CD4-positive, alpha-beta T cell (primary cell): Measurements from ENCODE around the gene RRP8. TPM values are rescaled to one million over a fixed set of nuclear protein-coding genes. Genes with fewer than 3 reads are reported as not detected.

Source experiments
- ATAC-seq: fragments of 200-7000 bp; cut with Tn5 transposase; one replicate; pipeline ENCODE4 v1.10.0; 2022; ENCODE audit warnings: mild to moderate bottlenecking; ENCODE audit not compliant: poor library complexity
- CTCF ChIA-PET: fragments of 350-600 bp; sonication (Branson Sonifier 250); formaldehyde crosslinking; loops from one replicate; lab custom pipeline; 2021; ENCODE audit warnings: antibody characterized with exemption, inconsistent platforms; lab: Charles Lee
- POLR2A ChIA-PET: fragments of 350-600 bp; sonication (Branson Sonifier 250); formaldehyde crosslinking; loops from one replicate; lab custom pipeline; 2021; ENCODE audit warnings: antibody characterized with exemption, inconsistent platforms; lab: Charles Lee
- DNase-seq, 14 experiments: peaks; one replicate each; pipeline ENCODE4 v3.0.0-alpha.2; 2013 to 2020; ENCODE audit warnings: mixed read lengths in 2 of 14
- H3K27ac ChIP-seq, 2 donors: one replicate each; pipeline versions ENCODE4 v1.5.1 to v1.7.0; 2013; ENCODE audit warnings: low read length in 2 of 2, low read depth in 1 of 2, mild to moderate bottlenecking in 1 of 2
- H3K27me3 ChIP-seq, 2 experiments: 1 replicate in 1 of 2; 2 replicates in 1 of 2; pipeline versions ENCODE4 v1.6.1 to v1.7.0; 2013; ENCODE audit warnings: low read length in 2 of 2, control low read depth in 1 of 2, mild to moderate bottlenecking in 1 of 2, moderate library complexity in 1 of 2; ENCODE audit not compliant: insufficient read depth in 2 of 2, control insufficient read depth in 1 of 2
- H3K36me3 ChIP-seq: one replicate; pipeline ENCODE4 v1.6.1; 2013; ENCODE audit warnings: low read length, control low read depth; ENCODE audit not compliant: insufficient read depth
- H3K4me1 ChIP-seq: one replicate; pipeline ENCODE4 v1.6.1; 2013; ENCODE audit warnings: low read length, control low read depth; ENCODE audit not compliant: insufficient read depth
- H3K4me3 ChIP-seq: one replicate; pipeline ENCODE4 v1.5.1; 2013; ENCODE audit warnings: mild to moderate bottlenecking, low read length, moderate library complexity
- H3K9me3 ChIP-seq, 2 experiments: 1 replicate in 1 of 2; 2 replicates in 1 of 2; pipeline versions ENCODE4 v1.6.1 to v1.7.0; 2013; ENCODE audit warnings: low read length in 2 of 2, mild to moderate bottlenecking in 2 of 2, control low read depth in 1 of 2, moderate library complexity in 1 of 2; ENCODE audit not compliant: control insufficient read depth in 1 of 2, insufficient read depth in 1 of 2
- H3K27ac Mint-ChIP-seq: one replicate; pipeline ENCODE4 v1.8.0; 2020; ENCODE audit warnings: mixed read lengths
- H3K27me3 Mint-ChIP-seq: one replicate; pipeline ENCODE4 v1.8.0; 2021; ENCODE audit warnings: mixed read lengths
- H3K36me3 Mint-ChIP-seq: one replicate; pipeline ENCODE4 v1.8.0; 2021; ENCODE audit warnings: low read depth, mixed read lengths
- H3K4me1 Mint-ChIP-seq: one replicate; pipeline ENCODE4 v1.8.0; 2021; ENCODE audit warnings: low read depth, mixed read lengths
- H3K4me3 Mint-ChIP-seq: one replicate; pipeline ENCODE4 v1.8.0; 2020; ENCODE audit warnings: mild to moderate bottlenecking, mixed read lengths
- H3K9me3 Mint-ChIP-seq: one replicate; pipeline ENCODE4 v1.8.0; 2020; ENCODE audit warnings: mixed read lengths
- CTCF ChIP-seq: fragments of 200-600 bp; IDR thresholded peaks from one replicate; pipeline ENCODE4 v1.8.0; 2022; ENCODE audit warnings: antibody characterized with exemption, mild to moderate bottlenecking
- intact Hi-C, 2 experiments: fragments of 100-400 bp; cut with DNase I in 1 of 2; cut with micrococcal nuclease in 1 of 2; formaldehyde crosslinking; loops; one replicate each; pipeline versions ENCODE4 v1.15.1 to v1.9.0; 2023 to 2025; cut with DNase I, micrococcal nuclease
- total RNA-seq, 174 experiments: library from RNA in 2 of 174; stranded (reverse) in 2 of 174; gene quantifications; one replicate each; pipeline ENCODE4 v1.2.3 and lab custom pipeline; 2021 to 2026

RRP8 gene
- total RNA-seq, 2 experiments from 2014 or later, result 25.7 to 27.3 TPM

- Mint-ChIP-seq H3K27me3 (no peaks in the 10 kb centered on the region), H3K36me3 (peaks cover 50% of the 10 kb centered on the region), H3K9me3 (no peaks in the 10 kb centered on the region), H3K4me1 (peaks cover 23% of the 10 kb centered on the region), H3K27ac (no peak overlapping the region), H3K4me3 (no peak overlapping the region)
- POLR2A ChIA-PET, result interaction anchor here (0.8 to 4.0 kb wide), 7 partner anchors 9 to 121 kb away, joined by 3 to 57 read pairs (median 7); partner anchors contain the start of genes ARFIP2, MRPL17, TAF10 and TIMM10B
- peaks cover 61% of the 10 kb centered on the region for H3K4me1 ChIP-seq
- TF ChIP-seq CTCF, result no peak
- H3K27me3 ChIP-seq, result no peaks in the 10 kb centered on the region
- H3K4me3 ChIP-seq, result peak overlapping the region; percentile 78
- peak overlapping the region in 1 of 2 donors; percentile 73 for H3K27ac ChIP-seq
- no peaks in the 10 kb centered on the region for H3K9me3 ChIP-seq
- CTCF ChIA-PET, result interaction anchor here (1.2 kb wide), 1 partner anchor 103 kb away, joined by 4 read pairs; no protein-coding TSS in a partner anchor
- H3K36me3 ChIP-seq, result peaks cover 39% of the 10 kb centered on the region
- peak in 1 of 14 experiments; percentile 5 for DNase-seq
- ATAC-seq, result no peak
- intact Hi-C loops, result loop anchor here (2.0 to 5.0 kb wide), 6 partner anchors 16 to 1385 kb away; partner anchors contain the start of genes ARFIP2 (in 2 of the 2), TIMM10B (in 2 of the 2), CNGA4 (in 1 of the 2) and EIF3F (in 1 of the 2)
Measured at GRCh38 chr11:6602096-6602940, 1.1 kb downstream of the RRP8 start.

- TF ChIP-seq CTCF, result no peak
- CTCF ChIA-PET, result no interaction called here
- Histone ChIP-seq H3K27ac (no peak overlapping the region), H3K36me3 (peaks cover 50% of the 10 kb centered on the region), H3K4me1 (peaks cover 49% of the 10 kb centered on the region), H3K27me3 (no peaks in the 10 kb centered on the region), H3K9me3 (no peaks in the 10 kb centered on the region), H3K4me3 (no peak overlapping the region)
- DNase-seq, result peak in 1 of 14 experiments; percentile 6
- no peaks in the 10 kb centered on the region for H3K27me3 Mint-ChIP-seq
- no peak overlapping the region for H3K27ac Mint-ChIP-seq
- H3K4me1 Mint-ChIP-seq, result peaks cover 26% of the 10 kb centered on the region
- intact Hi-C loops, result loop anchor here (5.0 kb wide), 5 partner anchors 119 to 1386 kb away; partner anchors contain the start of genes ARFIP2 (in 2 of the 2), TIMM10B (in 2 of the 2), CNGA4 (in 1 of the 2) and EIF3F (in 1 of the 2)
- H3K4me3 Mint-ChIP-seq, result no peak overlapping the region
- H3K9me3 Mint-ChIP-seq, result no peaks in the 10 kb centered on the region
- H3K36me3 Mint-ChIP-seq, result peaks cover 57% of the 10 kb centered on the region
- no peak for ATAC-seq
- POLR2A ChIA-PET, result interaction anchor here (4.0 kb wide), 1 partner anchor 11 kb away, joined by 39 read pairs; the partner anchor contains the start of gene TAF10
Measured at GRCh38 chr11:6601041-6601461, 2.4 kb downstream of the RRP8 start.

- Histone ChIP-seq H3K4me3 (no peak overlapping the region), H3K4me1 (peaks cover 38% of the 10 kb centered on the region), H3K27me3 (no peaks in the 10 kb centered on the region), H3K9me3 (no peaks in the 10 kb centered on the region), H3K27ac (peak overlapping the region in 1 of 2 donors; percentile 9), H3K36me3 (peaks cover 60% of the 10 kb centered on the region)
- intact Hi-C loops, result loop anchor here (5.0 to 10.0 kb wide), 6 partner anchors 65 to 1387 kb away; partner anchors contain the start of genes ARFIP2 (in 2 of the 2), TIMM10B (in 2 of the 2), CNGA4 (in 1 of the 2) and EIF3F (in 1 of the 2)
- no peak overlapping the region for H3K4me3 Mint-ChIP-seq
- peaks cover 33% of the 10 kb centered on the region for H3K4me1 Mint-ChIP-seq
- CTCF ChIA-PET, result no interaction called here
- ATAC-seq (no peak), DNase-seq (no peak)
- no peaks in the 10 kb centered on the region for H3K27me3 Mint-ChIP-seq
- TF ChIP-seq CTCF, result no peak
- no peak overlapping the region for H3K27ac Mint-ChIP-seq
- H3K36me3 Mint-ChIP-seq, result peaks cover 64% of the 10 kb centered on the region
- POLR2A ChIA-PET, result interaction anchor here (1.1 to 2.4 kb wide), 3 partner anchors 12 to 83 kb away, joined by 3 to 6 read pairs (median 5); partner anchors contain the start of genes MRPL17, TAF10 and TPP1
- no peaks in the 10 kb centered on the region for H3K9me3 Mint-ChIP-seq
Measured at GRCh38 chr11:6599881-6600390, 3.5 kb downstream of the RRP8 start.
